HepG2 (cell line): ENCODE measurements around the gene CCDC85C. TPM values are rescaled to one million over a fixed set of nuclear protein-coding genes. Genes with fewer than 3 reads are reported as not detected.

Experiments used
- CREB1 ChIP-seq, 2 experiments: fragments of 450-650 bp in 1 of 2; IDR thresholded peaks; 2 replicates each; pipeline ENCODE4 v1.6.1; 2016 to 2017; ENCODE audit warnings: control low read depth in 1 of 2, mild to moderate bottlenecking in 1 of 2, missing compliant biosample characterization in 1 of 2, missing genetic modification characterization in 1 of 2
- FOXJ3 ChIP-seq: sonication (generic); formaldehyde crosslinking; IDR thresholded peaks from 2 replicates; pipeline ENCODE4 v1.4.0; 2020; ENCODE audit warnings: missing genetic modification reagents, mild to moderate bottlenecking, borderline replicate concordance
- GTF3A ChIP-seq: sonication (generic); formaldehyde crosslinking; conservative IDR thresholded peaks from 2 replicates; pipeline ENCODE4 v1.4.0; 2020; ENCODE audit warnings: mild to moderate bottlenecking, missing genetic modification reagents
- HMGA1 ChIP-seq: sonication (generic); formaldehyde crosslinking; conservative IDR thresholded peaks from 2 replicates; pipeline ENCODE4 v1.4.0; 2020; ENCODE audit warnings: missing genetic modification reagents
- IRX3 ChIP-seq: sonication (generic); formaldehyde crosslinking; IDR thresholded peaks from 2 replicates; pipeline ENCODE4 v1.8.1; 2023; ENCODE audit warnings: mild to moderate bottlenecking, low read depth, missing genetic modification reagents, borderline replicate concordance
- JDP2 ChIP-seq: sonication (generic); formaldehyde crosslinking; IDR thresholded peaks from 2 replicates; pipeline ENCODE4 v1.8.1; 2022; ENCODE audit warnings: missing genetic modification reagents, borderline replicate concordance
- KAT7 ChIP-seq: IDR thresholded peaks from 2 replicates; pipeline ENCODE4 v1.6.1; 2018; ENCODE audit warnings: borderline replicate concordance, missing compliant biosample characterization
- KLF9 ChIP-seq: IDR thresholded peaks from 2 replicates; pipeline ENCODE4 v1.6.1; 2016; ENCODE audit warnings: low read depth
- MED13 ChIP-seq: sonication (generic); formaldehyde crosslinking; IDR thresholded peaks from 2 replicates; pipeline ENCODE4 v1.5.0; 2020; ENCODE audit warnings: missing genetic modification reagents
- RBM22 ChIP-seq: fragments of 200-400 bp; formaldehyde crosslinking; optimal IDR thresholded peaks from 2 replicates; pipeline ENCODE3; 2017; ENCODE audit warnings: mild to moderate bottlenecking, low read length, moderate library complexity
- REXO4 ChIP-seq: sonication (generic); formaldehyde crosslinking; IDR thresholded peaks from 2 replicates; pipeline ENCODE4 v1.8.0; 2022; ENCODE audit warnings: missing genetic modification reagents, mild to moderate bottlenecking, borderline replicate concordance
- RFX5 ChIP-seq: IDR thresholded peaks from 2 replicates; pipeline ENCODE4 v1.6.1; 2011; ENCODE audit warnings: low read depth, low read length, improper control_type of control experiment
- SMARCE1 ChIP-seq: fragments of 450-650 bp; IDR thresholded peaks from 2 replicates; pipeline ENCODE4 v1.6.1; 2017; ENCODE audit warnings: borderline replicate concordance
- TEAD2 ChIP-seq: sonication (generic); formaldehyde crosslinking; IDR thresholded peaks from 2 replicates; pipeline ENCODE4 v1.9.0; 2021; ENCODE audit warnings: missing genetic modification reagents
- THYN1 ChIP-seq: sonication (generic); formaldehyde crosslinking; IDR thresholded peaks from 2 replicates; pipeline ENCODE4 v1.8.1; 2023; ENCODE audit warnings: low read depth, mild to moderate bottlenecking, moderate library complexity, missing genetic modification reagents, borderline replicate concordance
- ZBTB38 ChIP-seq: sonication (generic); formaldehyde crosslinking; IDR thresholded peaks from 2 replicates; pipeline ENCODE4 v1.5.1; 2020; ENCODE audit warnings: mild to moderate bottlenecking, missing genetic modification reagents
- ZC3H13 ChIP-seq: sonication (generic); formaldehyde crosslinking; IDR thresholded peaks from 2 replicates; pipeline ENCODE4 v1.8.1; 2023; ENCODE audit warnings: mild to moderate bottlenecking, missing genetic modification reagents, moderate library complexity
- ZMYM2 ChIP-seq: sonication (generic); formaldehyde crosslinking; IDR thresholded peaks from 2 replicates; pipeline ENCODE4 v1.8.0; 2022; ENCODE audit warnings: mild to moderate bottlenecking, missing genetic modification reagents
- ZNF205 ChIP-seq: IDR thresholded peaks from 2 replicates; pipeline ENCODE4 v1.6.1; 2018; ENCODE audit warnings: missing biosample characterization, missing genetic modification reagents
- ZNF225 ChIP-seq: sonication (generic); formaldehyde crosslinking; IDR thresholded peaks from 2 replicates; pipeline ENCODE4 v1.4.0; 2020; ENCODE audit warnings: mild to moderate bottlenecking, missing genetic modification reagents
- ZNF264 ChIP-seq: sonication (generic); formaldehyde crosslinking; IDR thresholded peaks from 2 replicates; pipeline ENCODE4 v1.4.0; 2020; ENCODE audit warnings: missing genetic modification reagents
- ZNF335 ChIP-seq: sonication (generic); formaldehyde crosslinking; IDR thresholded peaks from 2 replicates; pipeline ENCODE4 v1.4.0; 2020; ENCODE audit warnings: missing genetic modification reagents
- ZNF383 ChIP-seq: sonication (generic); formaldehyde crosslinking; IDR thresholded peaks from 2 replicates; pipeline ENCODE4 v1.4.0; 2020; ENCODE audit warnings: missing genetic modification reagents, mild to moderate bottlenecking, borderline replicate concordance
- ZNF549 ChIP-seq: sonication (generic); formaldehyde crosslinking; IDR thresholded peaks from 2 replicates; pipeline ENCODE4 v1.5.0; 2020; ENCODE audit warnings: missing genetic modification reagents
- ZNF672 ChIP-seq: sonication (generic); formaldehyde crosslinking; IDR thresholded peaks from 2 replicates; pipeline ENCODE4 v1.8.1; 2022; ENCODE audit warnings: missing genetic modification reagents
- ZNF737 ChIP-seq: sonication (generic); formaldehyde crosslinking; IDR thresholded peaks from 2 replicates; pipeline ENCODE4 v1.5.0; 2020; ENCODE audit warnings: missing genetic modification reagents, mild to moderate bottlenecking, borderline replicate concordance
- ZNF883 ChIP-seq: sonication (generic); formaldehyde crosslinking; IDR thresholded peaks from 2 replicates; pipeline ENCODE4 v1.5.1; 2020; ENCODE audit warnings: mild to moderate bottlenecking, missing genetic modification reagents; ENCODE audit errors: not compliant biosample characterization
- ZZZ3 ChIP-seq: sonication (generic); formaldehyde crosslinking; IDR thresholded peaks from 2 replicates; pipeline ENCODE4 v1.4.0; 2020; ENCODE audit warnings: missing genetic modification reagents, mild to moderate bottlenecking, borderline replicate concordance
- polyA plus RNA-seq, 8 experiments: library from polyadenylated mRNA; depleted of rRNA in 3 of 8; stranded (reverse) in 7 of 8; unstranded in 1 of 8; fragments of >200 nt; fragmentation: Illumina TruSeq in 4 of 8; extraction: Trizol in 4 of 8; gene quantifications; 2 replicates each; pipeline versions ENCODE4 v1.2.1 to v1.2.3, GENCODE V29; 2011 to 2016; ENCODE audit warnings: low read depth in 4 of 8, missing spikeins in 1 of 8, mixed read lengths in 1 of 8; ENCODE audit not compliant: insufficient read depth in 1 of 8
- total RNA-seq, 5 experiments: library from RNA; depleted of rRNA; stranded (reverse); fragments of >200 nt; fragmentation: Illumina TruSeq; extraction: Trizol; gene quantifications; 2 replicates each; pipeline ENCODE4 v1.2.3, GENCODE V29; 2016; ENCODE audit warnings: low read depth in 1 of 5
- TF ChIP-seq, protein P1 (sequence below): sonication (generic); formaldehyde crosslinking; IDR thresholded peaks from 2 replicates; pipeline ENCODE4 v1.8.0; 2023; ENCODE audit warnings: mild to moderate bottlenecking, missing genetic modification reagents
- TF ChIP-seq, protein P2 (sequence below): sonication (generic); formaldehyde crosslinking; IDR thresholded peaks from 2 replicates; pipeline ENCODE4 v1.5.1; 2020; ENCODE audit warnings: missing genetic modification reagents, mild to moderate bottlenecking, borderline replicate concordance
- TF ChIP-seq, protein P3 (sequence below): sonication (generic); formaldehyde crosslinking; IDR thresholded peaks from 2 replicates; pipeline ENCODE4 v1.4.0; 2020; ENCODE audit warnings: missing genetic modification reagents; ENCODE audit errors: not compliant biosample characterization

Gene CCDC85C
- total and polyA plus RNA-seq, 2 of the 13 experiments (the other 11 are each of a cell fraction or from before 2014, with no cell fraction given) = 18.8 to 43.8 TPM

DNA sequence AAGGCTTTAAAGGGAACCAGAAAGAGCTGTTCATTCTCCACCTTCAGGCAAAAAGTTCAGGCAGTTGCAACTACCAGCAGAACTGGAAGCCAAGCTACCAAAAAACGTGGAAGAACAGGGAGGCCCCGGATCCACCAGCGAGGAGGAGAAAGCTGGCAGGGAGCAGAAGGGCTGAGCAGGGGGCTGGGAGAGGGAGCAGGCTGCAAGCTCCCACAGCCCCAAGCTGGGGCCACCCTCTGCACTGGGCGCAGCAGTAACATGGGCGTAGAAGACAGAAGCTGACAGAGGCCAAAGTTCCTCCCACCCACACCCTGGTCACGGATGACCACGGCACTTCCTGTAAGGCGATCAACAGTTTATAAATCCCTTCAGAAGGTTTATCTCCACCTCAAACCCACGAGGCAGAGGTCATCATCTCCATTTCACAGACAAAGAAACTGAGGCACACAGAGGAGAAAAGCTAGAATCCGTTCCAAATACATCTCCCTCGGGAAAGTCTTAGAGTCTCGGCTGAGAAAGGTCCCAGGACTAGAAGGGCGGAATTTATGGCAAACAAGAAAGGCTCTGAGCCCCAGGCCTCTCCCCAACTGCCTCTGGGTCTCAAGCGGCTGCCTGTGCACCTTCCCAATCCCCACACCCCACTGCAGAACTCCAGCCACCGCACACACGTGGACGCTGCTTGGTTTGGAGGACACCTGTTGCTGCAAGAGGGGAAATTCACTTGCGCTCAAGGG is 1.8 kb downstream of the CCDC85C start (continued):
- TF ChIP-seq IRX3 (CRISPR knock-in tag) (no peak), ZNF672 (CRISPR knock-in tag) (no peak), RBM22 (no peak), KLF9 (no peak), ZNF264 (CRISPR knock-in tag) (no peak), FOXJ3 (CRISPR knock-in tag) (no peak), CREB1 (IDR thresholded peaks at IDR 0.05) (no peak), CREB1 (CRISPR knock-in tag; IDR thresholded peaks at IDR 0.05) (no peak), GTF3A (CRISPR knock-in tag) (no peak), HMGA1 (no peak), ZNF205 (CRISPR knock-in tag) (no peak), KAT7 (CRISPR knock-in tag) (no peak), ZNF383 (CRISPR knock-in tag) (no peak), TEAD2 (CRISPR knock-in tag) (no peak), ZZZ3 (CRISPR knock-in tag) (no peak), ZNF883 (CRISPR knock-in tag) (no peak), ZMYM2 (0 out of 2 replicates have a peak, but pooled peaks have one; percentile 17), RFX5 (no peak), JDP2 (no peak), ZC3H13 (no peak), ZNF549 (CRISPR knock-in tag) (no peak), MED13 (CRISPR knock-in tag) (no peak), ZNF225 (CRISPR knock-in tag) (no peak), THYN1 (CRISPR knock-in tag) (no peak), ZNF335 (CRISPR knock-in tag) (no peak), ZBTB38 (CRISPR knock-in tag) (no peak), SMARCE1 (no peak), REXO4 (no peak), ZNF737 (CRISPR knock-in tag) (no peak; the same call in 1 of the 2 replicates)
- TF ChIP-seq, protein P1, sequence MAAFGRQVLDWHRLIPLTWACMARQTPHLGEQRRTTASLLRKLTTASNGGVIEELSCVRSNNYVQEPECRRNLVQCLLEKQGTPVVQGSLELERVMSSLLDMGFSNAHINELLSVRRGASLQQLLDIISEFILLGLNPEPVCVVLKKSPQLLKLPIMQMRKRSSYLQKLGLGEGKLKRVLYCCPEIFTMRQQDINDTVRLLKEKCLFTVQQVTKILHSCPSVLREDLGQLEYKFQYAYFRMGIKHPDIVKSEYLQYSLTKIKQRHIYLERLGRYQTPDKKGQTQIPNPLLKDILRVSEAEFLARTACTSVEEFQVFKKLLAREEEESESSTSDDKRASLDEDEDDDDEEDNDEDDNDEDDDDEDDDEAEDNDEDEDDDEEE (CRISPR knock-in tag) = no peak
- TF ChIP-seq, protein P2, sequence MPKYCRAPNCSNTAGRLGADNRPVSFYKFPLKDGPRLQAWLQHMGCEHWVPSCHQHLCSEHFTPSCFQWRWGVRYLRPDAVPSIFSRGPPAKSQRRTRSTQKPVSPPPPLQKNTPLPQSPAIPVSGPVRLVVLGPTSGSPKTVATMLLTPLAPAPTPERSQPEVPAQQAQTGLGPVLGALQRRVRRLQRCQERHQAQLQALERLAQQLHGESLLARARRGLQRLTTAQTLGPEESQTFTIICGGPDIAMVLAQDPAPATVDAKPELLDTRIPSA (CRISPR knock-in tag) = no peak
- TF ChIP-seq, protein P3, sequence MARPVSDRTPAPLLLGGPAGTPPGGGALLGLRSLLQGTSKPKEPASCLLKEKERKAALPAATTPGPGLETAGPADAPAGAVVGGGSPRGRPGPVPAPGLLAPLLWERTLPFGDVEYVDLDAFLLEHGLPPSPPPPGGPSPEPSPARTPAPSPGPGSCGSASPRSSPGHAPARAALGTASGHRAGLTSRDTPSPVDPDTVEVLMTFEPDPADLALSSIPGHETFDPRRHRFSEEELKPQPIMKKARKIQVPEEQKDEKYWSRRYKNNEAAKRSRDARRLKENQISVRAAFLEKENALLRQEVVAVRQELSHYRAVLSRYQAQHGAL (CRISPR knock-in tag) = no peak
